ENCODE data around the gene HS2ST1. TPM values are rescaled to one million over a fixed set of nuclear protein-coding genes. Genes with fewer than 3 reads are reported as not detected.
"Not testable (repeated sequence)": the region's sequence is repeated elsewhere in the genome, so short reads cannot be mapped to it uniquely, and the experiment has no call there.

Gene HS2ST1
- total RNA-seq, 1 donor from 2014 or later = 15.6 TPM

DNA sequence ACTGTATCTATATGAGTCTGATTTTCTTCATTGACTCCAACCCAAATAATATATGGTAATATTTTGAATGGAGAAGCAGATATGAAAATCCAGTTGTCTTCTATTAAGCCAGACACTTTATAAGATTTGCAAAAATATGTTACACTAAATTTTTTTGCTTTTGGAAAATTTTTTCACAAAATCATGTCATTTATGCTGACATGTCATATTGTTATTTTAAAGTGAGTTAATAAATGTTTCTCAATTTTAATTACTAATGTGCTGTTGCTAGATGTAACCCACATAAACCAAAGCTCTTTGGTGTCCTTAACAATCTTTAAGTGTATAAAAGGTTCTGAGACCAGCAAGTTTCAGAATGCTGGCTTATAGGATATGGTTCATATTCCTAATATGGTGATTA, 142.5 kb downstream of the HS2ST1 start:
- ATAC-seq = no peak

DNA sequence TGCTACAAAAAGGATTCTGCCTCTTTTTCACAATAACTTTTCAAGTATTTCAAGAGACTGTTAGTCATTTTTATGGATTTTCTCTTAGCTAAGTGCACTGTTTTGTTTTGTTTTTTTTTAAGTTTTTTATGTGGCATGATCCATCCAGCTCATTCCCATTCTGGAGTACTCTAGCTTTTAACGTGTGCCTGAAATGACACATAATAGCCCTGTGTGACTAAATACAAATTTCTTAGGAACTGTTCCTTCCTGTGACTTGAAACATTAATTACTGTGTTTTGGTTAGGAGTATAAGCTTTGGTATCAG, 143.9 kb downstream of the HS2ST1 start:
- no peak for DNase-seq (ENCODE audit: low spot score)
- ATAC-seq = no peak

More for the DNA sequence above, 142.5 kb downstream of the HS2ST1 start:
- DNase-seq (ENCODE audit: low spot score) = no peak

DNA sequence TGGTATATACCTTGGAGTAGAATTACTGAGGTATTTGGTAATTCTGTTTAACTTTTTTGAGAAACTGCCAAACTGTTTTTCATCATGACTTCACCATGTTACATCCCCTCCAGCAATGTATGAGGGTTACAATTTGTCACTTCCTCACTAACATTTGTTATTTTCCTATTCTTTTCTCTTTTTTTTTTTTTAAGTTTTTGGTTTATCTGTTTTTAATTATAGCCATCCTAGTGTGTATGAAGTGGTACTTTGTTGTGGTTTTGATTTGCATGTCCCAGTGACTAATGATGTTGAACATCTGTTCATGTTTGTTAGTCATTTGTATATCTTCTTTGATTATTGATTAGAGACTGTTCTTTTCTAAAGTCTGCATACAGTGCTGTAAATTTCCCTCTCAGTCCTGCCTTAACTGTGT, 147.3 kb downstream of the HS2ST1 start:
- no peak for DNase-seq (ENCODE audit: low spot score)
- ATAC-seq = no peak

DNA sequence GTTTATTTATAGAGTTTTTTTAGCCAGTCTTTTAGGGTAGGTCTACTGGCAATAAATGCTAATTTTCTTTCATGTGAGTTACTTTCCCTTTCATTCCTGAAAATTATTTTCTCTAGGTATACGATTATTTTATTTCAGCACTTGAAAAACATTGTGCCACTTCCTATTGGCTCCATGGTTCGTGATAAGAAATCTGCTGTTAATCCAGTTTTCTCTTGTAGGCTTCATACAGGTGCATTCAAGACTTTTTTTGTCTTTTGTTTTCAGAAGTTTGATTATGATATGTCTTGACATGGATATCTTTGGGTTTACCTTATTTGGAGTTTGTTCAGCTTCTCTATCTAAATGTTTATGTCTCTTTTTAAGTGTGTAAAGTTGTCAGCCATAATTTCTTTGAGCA, 148.3 kb downstream of the HS2ST1 start:
- ATAC-seq (no peak), DNase-seq (ENCODE audit: low spot score) (no peak)

DNA sequence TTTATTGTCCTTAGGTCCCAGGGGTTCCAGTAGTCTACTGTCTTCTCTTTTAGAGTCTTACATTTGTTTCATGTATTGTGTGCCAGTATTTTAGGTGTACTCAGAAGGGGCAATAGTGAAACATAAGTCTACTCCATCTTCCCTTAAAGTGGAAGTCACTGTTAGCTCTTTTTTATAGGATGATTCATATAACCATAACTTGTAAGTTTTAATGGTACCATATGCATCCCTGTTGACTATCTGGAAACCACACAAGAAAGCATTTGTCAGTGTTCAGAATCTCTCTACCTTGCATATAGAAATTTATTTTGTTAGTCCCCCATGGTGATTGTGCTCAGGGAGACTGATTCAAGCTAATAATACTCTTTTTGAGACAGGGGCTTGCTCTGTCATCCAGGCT, 149.9 kb downstream of the HS2ST1 start:
- DNase-seq (ENCODE audit: low spot score) = no peak
- ATAC-seq = no peak

DNA sequence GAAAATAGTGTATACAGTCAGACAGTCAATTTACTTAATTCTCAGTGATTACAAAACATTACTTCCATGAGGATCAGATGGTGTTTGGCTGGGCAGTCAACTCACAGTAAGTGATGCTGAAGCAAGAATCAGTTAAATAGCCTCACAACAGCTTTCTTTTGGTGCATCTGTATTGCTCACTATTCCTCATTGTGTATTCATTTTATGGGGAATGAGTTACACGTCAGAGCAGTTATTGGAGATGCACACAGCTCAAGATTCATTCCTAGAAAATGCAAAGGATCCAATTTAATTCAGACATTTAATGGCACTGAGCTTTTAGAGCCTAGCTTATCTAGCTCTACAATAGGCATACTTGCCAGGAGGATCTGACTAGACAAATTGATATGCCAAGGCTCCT, 150.6 kb downstream of the HS2ST1 start:
- ATAC-seq (no peak), DNase-seq (ENCODE audit: low spot score) (no peak)

DNA sequence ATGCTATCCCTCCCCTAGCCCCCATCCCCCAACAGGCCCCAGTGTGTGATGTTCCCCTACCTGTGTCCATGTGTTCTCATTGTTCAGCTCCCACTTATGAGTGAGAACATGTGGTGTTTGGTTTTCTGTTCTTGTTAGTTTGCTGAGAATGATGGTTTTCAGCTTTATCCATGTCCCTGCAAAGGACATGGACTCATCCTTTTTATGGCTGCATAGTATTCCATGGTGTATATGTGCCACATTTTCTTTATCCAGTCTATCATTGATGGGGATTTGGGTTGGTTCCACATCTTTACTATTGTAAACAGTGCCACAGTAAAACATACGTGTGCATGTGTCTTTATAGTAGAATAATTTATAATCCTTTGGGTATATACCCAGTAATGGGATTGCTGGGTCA, 152.3 kb downstream of the HS2ST1 start:
- not testable (repeated sequence) for ATAC-seq; DNase-seq (ENCODE audit: low spot score)

DNA sequence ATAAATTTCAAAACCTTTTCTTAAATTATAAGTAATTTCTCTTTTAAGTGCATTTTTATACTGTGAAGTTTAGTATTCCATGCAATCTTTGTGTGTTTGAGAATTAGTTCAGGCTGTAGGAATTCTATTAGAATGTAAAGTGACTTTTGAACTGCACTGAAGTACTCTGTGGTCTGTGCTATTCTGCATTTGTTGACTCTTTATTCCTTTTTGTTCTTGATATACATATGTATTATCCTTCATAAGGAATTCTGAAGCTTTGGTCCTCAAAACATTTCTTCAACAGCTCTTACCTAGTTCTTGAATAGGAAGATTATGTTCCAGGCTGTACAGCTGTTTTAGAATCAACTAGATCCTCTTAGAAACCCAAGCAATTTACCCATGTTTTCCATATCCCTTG, 158.0 kb downstream of the HS2ST1 start:
- no peak for DNase-seq (ENCODE audit: low spot score)
- no peak for ATAC-seq

DNA sequence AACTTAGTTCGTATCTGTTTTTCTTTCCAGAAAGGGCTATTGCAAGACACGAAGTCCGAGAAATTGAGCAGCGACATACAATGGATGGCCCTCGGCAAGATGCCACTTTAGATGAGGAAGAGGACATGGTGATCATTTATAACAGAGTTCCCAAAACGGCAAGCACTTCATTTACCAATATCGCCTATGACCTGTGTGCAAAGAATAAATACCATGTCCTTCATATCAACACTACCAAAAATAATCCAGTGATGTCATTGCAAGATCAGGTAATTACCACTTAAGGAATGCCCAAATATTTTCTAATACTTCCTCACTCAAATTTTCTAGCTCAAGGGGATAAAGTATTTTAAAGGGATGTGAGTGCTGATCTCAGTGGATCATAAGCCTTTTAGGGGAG, 158.5 kb downstream of the HS2ST1 start:
- ATAC-seq = no peak

DNA sequence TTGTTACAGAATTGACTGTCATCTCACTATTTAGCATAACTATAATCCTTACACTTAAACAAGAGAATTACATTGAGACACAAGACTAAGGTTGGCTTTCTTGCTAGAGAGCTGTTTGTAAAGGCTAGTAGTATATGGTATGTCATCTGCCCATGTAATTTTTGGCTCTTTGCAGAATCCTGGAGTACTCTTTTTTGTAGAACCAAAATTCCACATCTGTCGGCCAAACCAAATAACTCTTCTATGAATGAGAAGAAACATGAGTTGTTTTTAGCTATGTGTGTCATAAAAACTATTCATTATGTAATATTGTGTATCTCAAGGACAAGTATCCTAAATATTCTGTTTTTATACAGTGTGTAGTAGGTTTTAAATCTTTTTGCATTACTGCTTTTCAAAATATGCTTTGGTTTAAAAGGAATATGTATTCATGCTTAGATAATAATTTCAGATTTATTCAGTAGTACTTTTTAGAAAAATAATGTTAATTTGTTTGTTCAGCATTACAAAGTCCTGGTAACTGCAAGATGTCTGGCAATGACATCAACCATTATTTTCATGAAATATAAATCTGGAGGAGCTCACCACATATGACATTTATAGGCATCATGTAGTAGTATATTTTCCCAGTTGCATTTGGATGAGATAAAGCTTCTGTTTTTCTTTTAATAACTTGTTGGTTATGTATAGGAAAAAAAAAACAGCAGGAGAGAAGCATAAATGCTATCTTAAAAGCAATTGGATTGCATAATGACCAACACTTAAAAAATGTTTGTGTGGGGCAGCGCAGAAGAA, 159.8 kb downstream of the HS2ST1 start:
- no peak for DNase-seq (ENCODE audit: low spot score)
- ATAC-seq = no peak

More for the DNA sequence above, 158.5 kb downstream of the HS2ST1 start:
- DNase-seq (ENCODE audit: low spot score) = no peak

DNA sequence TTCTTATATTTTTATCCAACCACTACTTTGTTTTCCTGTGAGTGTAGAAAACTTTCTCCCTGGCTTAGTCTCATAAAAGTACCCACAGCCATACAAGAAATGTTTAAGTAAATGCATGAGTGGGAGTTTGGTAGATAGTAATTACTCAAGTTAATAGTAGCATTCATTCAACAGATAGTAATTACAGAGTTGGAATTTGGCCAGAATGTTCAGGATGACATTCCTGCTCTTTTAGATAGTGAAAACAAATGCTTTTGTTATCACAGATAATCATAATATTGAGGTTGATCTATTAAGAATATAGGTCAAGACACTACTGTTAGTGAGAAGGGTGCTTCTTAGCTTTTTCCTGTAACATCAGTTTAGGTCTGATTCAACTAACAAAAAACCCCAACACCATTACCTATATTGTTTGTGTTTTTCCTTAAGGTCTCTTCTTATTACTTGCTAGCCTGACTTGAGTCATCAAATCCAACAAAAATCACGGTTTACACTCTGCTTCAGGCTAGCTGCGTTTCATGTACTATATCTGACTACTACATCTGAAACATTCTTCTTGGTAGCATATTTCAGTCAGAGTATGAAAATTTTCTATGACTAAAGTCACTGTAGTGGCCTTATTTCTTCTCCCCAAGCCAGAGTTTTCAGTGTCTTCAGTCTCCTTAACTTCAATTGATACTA, 163.7 kb downstream of the HS2ST1 start:
- DNase-seq (ENCODE audit: low spot score) (no peak), ATAC-seq (no peak)

DNA sequence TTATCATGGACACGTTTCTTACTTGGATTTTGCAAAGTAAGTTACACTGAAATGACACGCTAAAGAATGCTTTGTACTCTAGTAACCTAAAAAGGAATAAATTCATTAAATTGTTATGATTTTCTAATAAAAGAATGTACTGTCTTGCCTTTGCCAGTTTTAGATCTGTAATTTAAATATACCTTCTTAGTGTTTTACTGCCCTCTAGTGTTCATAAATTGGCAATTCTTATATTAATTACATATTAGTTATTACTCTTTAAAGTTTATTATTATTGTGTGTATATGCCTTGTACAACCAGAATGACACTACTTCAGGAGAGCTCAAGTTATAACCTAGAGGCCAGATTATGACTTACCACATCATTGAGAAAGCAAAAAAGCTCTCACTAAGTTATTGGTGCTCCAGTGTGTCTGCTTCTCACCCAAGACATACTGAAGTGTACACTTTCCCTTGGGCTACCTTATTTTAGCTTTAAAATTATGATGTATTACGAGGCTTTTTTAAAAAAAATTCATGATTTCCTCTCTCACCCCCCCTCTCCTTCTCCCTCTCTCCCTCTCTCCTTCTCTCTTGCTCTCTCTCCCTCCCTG, 169.9 kb downstream of the HS2ST1 start:
- ATAC-seq = peak; percentile 62
- DNase-seq (ENCODE audit: low spot score) = no peak

DNA sequence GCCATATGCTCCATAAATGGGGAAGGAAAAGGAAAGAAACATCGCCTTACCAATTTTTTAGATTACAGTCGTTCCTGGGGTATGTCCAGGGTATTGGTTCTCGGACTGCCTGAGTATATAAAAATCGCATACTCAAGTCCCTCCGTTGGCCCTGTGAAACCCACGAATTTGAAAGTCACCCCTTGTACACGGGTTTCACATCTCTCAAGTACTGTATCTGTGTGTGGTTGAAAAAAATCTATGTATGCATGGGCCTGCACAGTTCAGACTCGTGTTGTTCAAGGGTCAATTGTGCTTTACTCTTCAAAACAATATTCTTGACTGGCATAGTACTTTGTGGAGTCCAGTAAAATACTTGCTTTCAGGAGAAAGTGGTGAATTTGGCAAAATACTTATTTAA, 171.7 kb downstream of the HS2ST1 start:
- DNase-seq (ENCODE audit: low spot score) = no peak
- ATAC-seq = no peak

DNA sequence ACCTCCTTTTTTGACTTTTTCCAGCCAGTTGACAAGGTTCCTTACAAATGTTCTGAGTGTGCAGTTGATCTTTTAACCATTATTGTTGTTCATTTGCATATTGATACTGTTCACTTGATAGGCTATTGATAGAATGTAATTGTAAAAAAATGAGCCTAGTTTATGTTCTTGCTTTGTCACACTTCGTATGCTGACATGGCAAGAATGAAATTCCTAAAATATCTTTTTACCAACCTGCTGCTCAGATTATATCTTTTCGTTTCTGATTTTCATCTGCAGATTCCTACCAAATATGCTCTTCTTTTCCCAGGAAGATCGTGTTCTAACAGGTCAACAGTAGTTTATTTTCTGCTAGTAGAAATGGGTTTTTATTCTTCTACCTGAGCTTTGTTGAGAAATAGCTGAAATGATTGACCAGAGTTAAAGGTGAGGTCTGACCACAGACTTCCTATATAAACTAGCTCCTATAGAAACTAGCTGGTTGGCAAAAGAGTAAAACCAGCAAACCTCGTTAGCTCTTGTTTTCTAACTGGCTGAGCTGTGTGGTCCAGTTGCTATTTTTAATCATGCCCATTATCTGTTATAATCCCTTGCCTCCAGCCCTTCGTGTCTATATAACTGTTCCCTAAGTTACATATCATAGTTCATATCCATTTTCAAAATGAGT, 174.8 kb downstream of the HS2ST1 start:
- ATAC-seq (no peak), DNase-seq (ENCODE audit: low spot score) (no peak)

DNA sequence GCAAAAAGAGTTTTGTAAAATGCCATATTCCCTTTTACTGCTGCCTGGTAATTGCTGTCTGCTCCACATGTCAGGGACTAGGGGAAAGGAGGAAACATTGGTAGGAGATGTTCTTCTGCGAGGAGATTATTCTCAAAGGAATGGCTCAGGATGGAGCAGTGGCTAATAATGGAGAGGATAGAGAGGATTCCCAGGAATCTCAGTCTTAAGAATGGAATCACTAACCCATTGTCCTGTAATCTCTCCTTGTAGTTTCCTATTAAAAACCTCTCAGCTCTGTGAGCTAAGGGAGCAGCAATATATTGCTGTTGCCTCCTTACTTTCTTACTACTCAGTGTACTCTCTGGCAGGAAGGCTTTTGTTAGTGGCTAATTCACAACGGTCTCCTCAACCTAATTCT, 175.4 kb downstream of the HS2ST1 start:
- DNase-seq (ENCODE audit: low spot score) = no peak
- no peak for ATAC-seq

DNA sequence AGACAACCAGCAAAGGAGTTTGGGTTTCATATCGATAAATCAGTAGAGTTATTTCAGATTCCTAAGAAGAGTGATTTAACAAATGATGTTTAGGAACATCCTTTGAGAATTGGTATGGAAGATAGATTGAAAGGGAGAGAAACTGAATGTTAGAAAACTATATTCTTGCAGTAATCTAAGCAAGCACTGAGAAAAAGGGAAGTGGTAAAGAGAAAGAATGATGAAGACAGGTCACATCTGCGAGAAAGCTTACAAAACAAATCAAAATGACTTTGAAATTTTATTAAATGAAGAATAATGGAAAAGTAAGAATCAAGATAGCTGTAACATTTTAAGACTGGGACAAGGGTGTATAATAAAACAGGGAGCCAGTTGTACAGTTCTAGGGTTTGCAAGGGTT, 177.0 kb downstream of the HS2ST1 start:
- DNase-seq (ENCODE audit: low spot score) (no peak), ATAC-seq (no peak)

DNA sequence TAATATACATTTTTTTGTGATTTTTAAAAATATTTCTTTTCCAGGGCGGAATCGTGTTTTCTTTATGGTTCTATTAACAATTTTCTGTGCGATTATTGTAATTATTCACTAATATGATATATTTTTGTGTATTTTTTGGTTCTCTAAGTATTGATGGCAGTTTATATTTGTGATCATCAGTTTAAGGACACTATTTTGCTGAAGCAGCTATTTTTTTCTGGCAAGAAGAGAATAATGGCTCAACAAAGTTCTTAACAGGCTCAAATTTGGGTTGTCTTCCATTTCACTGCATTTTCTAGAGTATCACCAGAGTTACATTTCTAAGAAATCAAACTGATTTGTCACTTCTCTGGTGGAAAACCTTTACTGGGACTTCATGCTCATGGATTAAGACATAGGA, 178.4 kb downstream of the HS2ST1 start:
- no peak for ATAC-seq
- DNase-seq (ENCODE audit: low spot score) = no peak

DNA sequence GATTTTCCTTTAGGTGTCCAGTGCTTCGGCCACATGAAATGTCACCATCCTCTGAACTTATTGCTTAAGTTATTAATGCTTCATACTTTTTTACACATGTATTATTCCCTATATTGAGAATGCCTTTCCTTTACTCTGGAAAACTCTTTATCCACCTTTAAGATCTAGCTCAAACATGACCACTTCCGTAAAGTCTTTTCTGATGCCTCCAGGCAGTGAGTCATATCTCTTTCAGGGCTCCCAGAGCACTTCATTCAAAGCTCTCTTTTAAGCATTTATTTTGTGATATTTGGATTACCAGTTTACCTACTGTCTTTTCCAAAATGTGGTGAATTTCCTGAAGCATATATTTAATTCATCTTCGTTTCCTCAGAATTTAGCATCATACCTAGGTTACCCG, 178.9 kb downstream of the HS2ST1 start:
- DNase-seq (ENCODE audit: low spot score) (no peak), ATAC-seq (no peak)

DNA sequence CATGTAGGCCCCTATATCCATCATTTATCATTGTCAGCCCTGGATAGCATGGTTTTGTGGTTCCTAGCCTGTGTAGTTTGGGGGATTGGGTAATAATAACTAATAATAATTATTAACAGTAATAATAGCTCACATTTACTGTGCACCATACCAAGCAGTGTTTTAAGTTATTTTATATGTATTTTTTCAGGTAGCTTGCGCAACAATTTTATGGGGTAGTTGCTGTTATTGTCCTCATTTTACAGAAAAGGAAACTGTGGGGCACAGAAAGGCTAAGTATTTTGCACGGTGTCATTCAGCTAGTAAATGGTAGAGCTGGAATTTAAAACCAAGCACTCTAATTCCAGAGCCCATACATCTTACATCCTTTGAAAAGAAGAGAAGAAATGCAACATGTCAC, 179.8 kb downstream of the HS2ST1 start:
- ATAC-seq (no peak), DNase-seq (ENCODE audit: low spot score) (no peak)

DNA sequence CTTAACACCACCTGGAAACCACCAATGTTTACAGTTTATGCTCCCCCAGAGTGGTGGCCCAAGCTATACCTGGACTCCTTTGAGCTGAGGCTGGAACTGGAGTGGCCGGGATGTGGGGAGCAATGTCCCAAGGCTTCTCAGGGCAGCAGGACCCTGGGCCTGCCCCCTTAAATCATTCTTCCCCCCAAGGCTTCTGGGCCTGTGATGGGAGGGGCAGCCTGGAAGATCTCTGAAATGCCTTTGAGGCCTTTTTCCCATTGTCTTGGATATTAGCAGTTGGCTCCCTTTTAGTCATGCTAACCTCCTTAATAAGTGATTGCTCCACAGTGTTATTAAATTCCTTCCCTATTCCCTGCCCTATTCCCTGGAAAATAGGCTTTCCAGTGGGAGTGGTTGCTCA, 185.8 kb downstream of the HS2ST1 start:
- no peak for DNase-seq (ENCODE audit: low spot score)
- no peak for ATAC-seq

DNA sequence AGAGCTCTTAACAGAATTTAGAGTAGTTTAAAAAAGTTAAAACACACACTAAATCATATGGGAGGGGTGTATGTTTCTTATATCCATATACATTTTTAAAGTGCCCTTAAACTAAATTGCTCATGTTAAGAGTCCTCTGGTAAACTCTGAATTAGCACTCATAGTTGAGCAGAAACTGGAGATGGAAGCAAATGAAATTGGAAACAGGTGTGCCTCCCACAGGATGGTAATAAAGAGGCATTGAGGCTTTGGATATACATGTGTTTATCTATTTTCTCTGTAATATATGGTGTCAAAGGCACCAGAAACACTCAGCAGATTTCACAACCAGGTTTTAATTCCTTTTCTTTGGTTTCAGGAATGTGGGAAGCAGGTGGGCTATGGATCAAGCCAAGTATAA, 188.6 kb downstream of the HS2ST1 start:
- DNase-seq (ENCODE audit: low spot score) (no peak), ATAC-seq (no peak)

DNA sequence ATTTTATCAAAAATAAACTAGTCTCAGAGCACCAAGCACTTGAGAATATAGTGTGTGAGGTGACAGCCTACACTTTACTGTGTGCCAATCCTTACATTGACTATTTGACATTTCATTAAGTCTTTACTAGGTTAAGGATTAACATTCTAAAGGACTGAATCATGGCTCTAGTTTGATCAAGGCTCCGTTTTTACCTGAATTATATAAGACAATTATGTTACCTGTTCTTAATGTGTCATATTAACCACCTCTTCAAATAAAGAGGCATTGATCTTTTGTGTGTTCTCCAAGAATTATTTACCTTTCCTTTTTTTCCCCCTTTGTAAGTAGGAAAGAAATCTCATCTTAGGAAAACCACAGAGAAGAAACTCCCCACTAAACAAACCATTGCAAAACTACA, 189.7 kb downstream of the HS2ST1 start:
- no peak for DNase-seq (ENCODE audit: low spot score)
- ATAC-seq = no peak
